HG03520 (cell line): ENCODE measurements around the gene HPS1.

ENCODE experiments used
- ATAC-seq: cut with Tn5 transposase; IDR thresholded peaks from one replicate; pipeline ENCODE4 v1.9.1; 2021; ENCODE audit warnings: mild to moderate bottlenecking, moderate library complexity; ENCODE audit not compliant: unreplicated experiment

HPS1 gene

GRCh38 chr10:98415731-98416119 lies 31.0 kb downstream of the HPS1 start:
- ATAC-seq, result no peak

DNA sequence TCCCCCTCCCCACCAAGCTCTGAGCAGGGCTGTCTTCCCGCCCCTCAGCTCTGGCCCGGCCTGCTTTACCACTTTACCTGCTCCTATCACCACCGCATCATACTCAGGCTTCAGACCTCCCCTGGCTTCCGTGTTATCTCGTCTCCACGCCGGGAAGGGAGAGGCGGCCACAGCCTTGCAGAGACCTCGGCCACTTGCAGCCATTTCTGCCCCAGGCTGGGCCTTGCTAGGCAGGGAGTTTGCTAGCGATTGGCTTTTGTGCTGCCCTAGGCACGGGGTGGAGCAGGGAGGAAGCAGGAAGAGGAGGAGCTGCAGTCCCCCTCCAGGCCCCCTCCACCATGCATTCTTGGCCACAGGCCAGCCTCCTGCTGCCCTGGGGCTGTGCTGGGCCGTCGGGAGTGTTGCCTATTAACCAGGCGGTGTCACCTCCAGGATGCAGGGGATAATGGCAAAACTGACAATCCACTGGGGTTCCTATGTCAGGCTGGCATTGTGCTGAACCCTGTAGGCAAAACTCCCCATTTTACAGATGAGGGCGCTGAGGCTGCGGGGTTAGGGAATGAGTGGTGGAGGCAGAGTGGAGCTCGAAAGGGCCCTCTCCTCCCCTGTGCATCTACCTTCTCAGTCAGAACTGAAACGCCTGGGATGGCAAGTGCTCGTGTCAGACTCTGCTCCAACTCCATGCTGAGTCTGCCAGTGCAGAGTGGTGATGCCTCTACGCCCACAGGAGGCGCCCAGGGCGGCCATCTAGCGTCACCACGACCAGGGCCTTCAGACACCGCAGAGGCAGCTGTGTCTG lies 31.6 kb downstream of the HPS1 start, which contains the start of gene PYROXD2:
Gene PYROXD2 (minus strand): TSS at position 251 of the 799 bp plus-strand sequence. CDS start 47 bp downstream, at position 204.
- no peak for ATAC-seq

- no peak for ATAC-seq
Observed at GRCh38 chr10:98414578-98414931, 32.2 kb downstream of the HPS1 start.

- no peak for ATAC-seq
Observed at GRCh38 chr10:98411768-98412167, 35.0 kb downstream of the HPS1 start.

GRCh38 chr10:98411166-98411565 lies 35.6 kb downstream of the HPS1 start:
- no peak for ATAC-seq

DNA sequence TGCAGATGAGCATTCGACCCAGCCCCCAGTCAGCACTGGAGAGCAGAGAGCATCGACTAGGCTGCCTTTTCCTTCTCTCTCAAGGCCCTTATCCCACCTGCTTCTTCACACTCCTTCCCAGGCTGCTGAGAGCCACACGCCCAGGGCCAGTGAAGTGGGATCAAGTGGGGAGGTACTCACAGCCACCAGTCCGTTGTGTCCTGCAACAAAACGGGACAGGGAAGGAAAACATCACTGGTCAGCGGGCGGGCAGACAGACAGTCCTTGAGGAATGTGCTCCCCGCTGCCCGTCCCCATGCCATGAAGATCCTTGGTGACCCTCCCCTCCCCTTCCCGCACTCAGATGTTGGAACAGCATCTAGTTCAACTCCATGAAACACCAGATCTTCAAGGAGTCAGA lies 36.0 kb downstream of the HPS1 start:
- no peak for ATAC-seq

GRCh38 chr10:98410135-98410743 lies 36.5 kb downstream of the HPS1 start:
- ATAC-seq, result no peak

DNA sequence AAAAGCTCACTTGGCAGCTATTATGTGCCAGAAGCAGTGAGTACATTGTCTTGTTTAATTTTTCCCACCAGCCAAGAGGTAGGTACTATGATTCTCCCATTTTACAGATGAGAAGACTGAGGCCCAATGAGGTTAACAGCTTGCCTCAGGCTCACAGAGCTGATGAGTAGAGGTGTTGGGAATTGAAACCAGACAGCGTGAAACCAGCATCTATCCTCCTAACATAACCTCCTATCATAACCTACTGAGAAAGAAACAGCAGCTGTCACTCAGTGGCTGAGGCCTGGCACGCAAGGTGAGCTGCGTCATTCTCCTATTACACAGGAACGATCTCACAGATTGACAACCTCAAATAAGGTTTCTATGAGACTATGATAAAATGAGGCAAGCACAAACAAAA lies 37.9 kb downstream of the HPS1 start:
- no peak for ATAC-seq

DNA sequence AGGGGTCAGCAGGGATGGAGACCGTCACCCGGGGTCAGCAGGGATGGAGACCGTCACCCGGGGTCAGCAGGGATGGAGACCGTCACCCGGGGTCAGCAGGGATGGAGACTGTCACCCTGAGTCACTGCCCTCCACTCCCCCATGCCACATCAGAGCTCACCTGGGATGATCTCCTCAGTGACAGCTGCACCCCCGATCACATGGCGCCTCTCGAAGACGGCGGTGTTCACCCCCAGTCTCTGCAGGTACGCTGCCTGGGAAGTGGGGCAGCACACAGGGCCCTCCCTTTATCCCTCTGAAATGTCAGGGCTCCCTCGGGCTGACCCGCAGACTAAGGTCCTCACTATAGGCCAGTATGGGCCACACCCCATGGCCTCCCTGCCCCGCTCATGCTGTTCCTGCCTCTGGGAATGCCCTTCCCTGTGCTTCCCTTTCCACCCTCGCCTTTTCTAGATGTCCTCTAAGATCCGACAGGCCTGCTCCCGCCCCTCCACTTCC lies 38.9 kb downstream of the HPS1 start:
- ATAC-seq, result no peak

DNA sequence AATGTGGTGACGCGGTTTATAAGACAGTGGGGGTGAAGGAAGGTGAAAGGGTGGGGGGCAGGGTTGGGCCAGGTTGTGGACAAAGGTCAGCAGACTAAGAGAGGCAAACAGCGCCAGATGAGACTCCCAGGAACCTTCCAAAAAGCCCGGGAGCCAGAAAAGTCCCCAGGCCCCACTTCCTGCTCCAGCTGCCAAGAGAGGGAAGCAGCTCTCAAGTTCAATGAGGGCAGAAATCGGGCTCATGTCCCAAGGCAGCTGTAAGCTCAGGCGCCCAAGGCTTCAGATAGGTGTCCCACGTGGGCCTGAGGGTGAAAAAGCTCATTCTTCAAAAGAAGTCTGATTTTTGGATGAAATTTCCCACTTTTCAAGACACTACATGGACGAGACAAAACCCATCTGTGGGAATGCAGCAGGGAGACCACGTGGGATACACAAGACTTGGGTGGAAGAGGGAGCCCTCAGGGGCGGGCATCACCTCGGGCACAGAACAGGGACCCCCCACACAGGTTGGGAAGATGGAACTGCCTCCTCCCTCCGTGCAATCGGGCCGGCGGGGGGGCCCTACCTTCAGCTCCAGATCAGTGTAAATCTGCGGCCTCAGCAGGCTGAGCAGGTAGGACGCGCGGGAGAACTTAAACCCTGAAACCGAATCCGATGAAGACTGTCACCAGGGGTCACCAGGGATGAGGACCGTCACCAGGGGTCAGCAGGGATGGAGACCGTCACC lies 39.6 kb downstream of the HPS1 start:
- ATAC-seq, result no peak

DNA sequence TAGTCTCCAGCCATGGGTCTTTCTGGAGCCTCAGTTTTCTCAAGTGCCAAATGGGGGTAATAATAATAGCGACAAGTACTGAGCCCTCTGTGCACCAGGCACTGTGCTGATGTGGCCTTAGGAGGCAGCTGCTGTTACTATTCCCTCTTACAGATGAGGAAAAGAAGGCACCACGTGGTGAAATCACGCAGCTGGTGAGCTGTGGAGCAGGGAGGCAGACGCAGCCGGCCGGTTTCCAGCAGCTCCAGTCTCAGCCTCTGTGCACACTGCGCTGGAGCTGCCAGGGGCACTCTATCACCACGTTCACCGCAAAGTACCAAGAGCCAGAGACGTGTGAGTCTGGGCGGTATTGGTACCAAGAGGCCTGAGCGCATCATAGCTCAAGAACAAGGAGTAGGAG lies 41.3 kb downstream of the HPS1 start:
- ATAC-seq, result no peak

GRCh38 chr10:98404571-98405359 lies 42.0 kb downstream of the HPS1 start:
- ATAC-seq, result peak; percentile 50

DNA sequence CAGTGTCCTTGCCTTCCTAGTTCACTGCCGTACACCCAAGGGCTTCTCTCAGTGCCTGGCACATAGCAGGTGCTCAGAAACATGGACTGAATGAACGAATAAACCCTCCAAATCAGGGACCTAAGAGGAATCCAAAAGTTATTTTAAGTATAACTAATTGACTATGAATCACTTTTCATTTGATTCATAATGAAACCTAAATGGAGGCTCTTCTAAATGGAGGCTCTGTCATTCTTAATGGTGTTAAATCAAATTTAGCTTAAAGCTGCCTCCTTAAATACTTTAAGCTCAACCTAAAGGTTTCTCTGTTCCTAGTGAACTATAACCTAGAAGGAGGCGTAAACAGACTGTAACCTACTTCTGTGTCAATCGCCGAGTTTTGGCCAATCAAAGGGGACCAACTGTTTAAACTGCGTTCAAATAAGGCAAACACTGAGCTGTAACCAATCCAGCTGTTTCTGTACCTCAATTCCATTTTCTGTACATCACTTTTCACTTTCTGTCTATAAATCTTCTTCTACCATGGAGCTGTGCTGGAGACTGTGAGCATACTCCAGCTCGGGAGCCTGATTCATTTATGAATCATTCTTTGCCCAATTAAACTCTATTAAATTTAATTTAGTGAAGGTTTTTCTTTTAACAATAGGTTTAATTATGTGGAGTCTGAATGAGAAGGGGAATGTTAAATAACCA lies 42.8 kb downstream of the HPS1 start:
- ATAC-seq, result no peak

DNA sequence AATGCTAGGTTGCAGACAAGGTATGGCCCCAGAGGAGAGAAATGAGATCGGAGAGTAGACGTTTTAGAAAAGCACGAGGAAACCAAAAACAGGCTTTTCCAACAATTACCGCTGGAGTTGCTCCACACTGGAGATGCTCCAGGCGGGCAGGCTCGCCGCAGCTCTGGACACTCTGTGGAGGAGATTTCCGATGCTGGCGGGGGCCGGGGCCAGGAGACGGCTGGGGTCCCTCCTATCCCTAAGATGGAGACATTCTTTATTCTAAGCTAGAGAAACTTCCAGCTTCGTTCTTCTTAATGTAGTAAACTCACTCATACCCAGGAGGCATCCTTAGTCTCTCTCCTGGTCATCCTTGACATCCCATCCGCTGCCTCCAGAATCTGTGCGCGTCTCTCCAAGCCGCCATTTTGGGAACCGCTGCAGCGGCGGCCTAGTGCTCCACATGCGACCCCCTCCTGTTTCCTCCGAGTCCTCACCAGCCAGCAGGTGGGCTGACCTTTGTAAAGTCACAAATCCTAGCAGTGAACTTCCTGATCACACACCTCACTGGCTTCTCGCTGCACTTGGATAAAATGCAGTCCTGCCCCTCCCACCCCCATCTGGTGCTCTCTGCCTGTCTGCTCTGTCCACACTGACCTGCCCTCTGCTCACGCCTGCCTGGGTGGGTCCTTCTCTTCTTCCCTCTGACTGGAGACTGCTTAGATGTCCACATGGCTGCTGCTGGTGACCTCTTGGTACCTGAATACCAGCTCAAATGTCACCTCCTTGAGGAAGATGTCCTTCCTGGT lies 43.6 kb downstream of the HPS1 start:
- no peak for ATAC-seq

- ATAC-seq, result no peak
Observed at GRCh38 chr10:98402478-98402877, 44.3 kb downstream of the HPS1 start.

- no peak for ATAC-seq
Observed at GRCh38 chr10:98400482-98400881, 46.3 kb downstream of the HPS1 start.

GRCh38 chr10:98399784-98400183 lies 47.0 kb downstream of the HPS1 start:
- ATAC-seq, result no peak

DNA sequence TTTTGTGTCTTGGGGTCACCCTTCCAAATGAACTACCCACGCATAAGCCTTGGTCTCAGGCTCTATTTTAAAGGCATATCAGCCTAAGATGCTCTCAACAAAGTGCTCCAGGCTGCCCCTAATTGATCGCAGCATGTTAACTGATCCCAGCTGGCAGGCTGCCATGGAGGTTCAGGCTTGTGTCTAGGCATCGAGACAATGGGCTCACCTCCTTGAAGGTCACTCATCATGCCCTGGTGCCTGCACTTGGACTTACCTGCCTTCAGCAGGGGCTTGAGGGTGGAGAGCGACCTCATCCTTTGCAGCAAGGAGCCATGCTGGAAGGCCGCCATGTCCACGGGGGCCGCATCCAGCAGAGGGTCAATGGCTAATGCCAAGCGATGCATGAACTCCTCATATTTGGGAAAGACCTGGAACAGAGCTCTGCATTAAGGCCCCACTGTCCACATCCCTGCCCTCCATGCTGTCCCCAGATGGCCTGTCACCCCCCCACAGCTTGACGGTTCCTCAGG lies 49.6 kb downstream of the HPS1 start:
- ATAC-seq, result no peak
